ENCODE results near the gene COL3A1.

The COL3A1 gene

GRCh38 chr2:188974164-188974563, at the start of gene COL3A1:
Gene COL3A1, plus strand, starts transcription at chr2:188974373. Its CDS starts 117 bp downstream, at chr2:188974490.
- DNase-seq = no peak

GRCh38 chr2:188928643-188929042, 45.5 kb upstream of the COL3A1 start:
- no peak for DNase-seq

- DNase-seq = no peak
Observed at GRCh38 chr2:188931361-188931760, 42.8 kb upstream of the COL3A1 start.

- no peak for DNase-seq
Observed at GRCh38 chr2:188937228-188938220, 36.6 kb upstream of the COL3A1 start.

- no peak for DNase-seq
Observed at GRCh38 chr2:188940171-188940570, 34.0 kb upstream of the COL3A1 start.

GRCh38 chr2:188944442-188944841, 29.7 kb upstream of the COL3A1 start:
- DNase-seq = no peak

GRCh38 chr2:188949046-188949818, 24.9 kb upstream of the COL3A1 start:
- no peak for DNase-seq

GRCh38 chr2:188952901-188953300, 21.3 kb upstream of the COL3A1 start:
- no peak for DNase-seq

- no peak for DNase-seq
Observed at GRCh38 chr2:188956290-188956689, 17.9 kb upstream of the COL3A1 start.

- no peak for DNase-seq
Observed at GRCh38 chr2:188956961-188957360, 17.2 kb upstream of the COL3A1 start.

- DNase-seq = no peak
Observed at GRCh38 chr2:188957646-188958045, 16.5 kb upstream of the COL3A1 start.

- DNase-seq = no peak
Observed at GRCh38 chr2:188963741-188964140, 10.4 kb upstream of the COL3A1 start.

GRCh38 chr2:188964976-188965546, 9.1 kb upstream of the COL3A1 start:
- no peak for DNase-seq

GRCh38 chr2:188965563-188965962, 8.6 kb upstream of the COL3A1 start:
- no peak for DNase-seq

- no peak for DNase-seq
Observed at GRCh38 chr2:188966079-188966571, 8.0 kb upstream of the COL3A1 start.

- no peak for DNase-seq
Observed at GRCh38 chr2:188966728-188967440, 7.3 kb upstream of the COL3A1 start.

GRCh38 chr2:188969236-188969635, 4.9 kb upstream of the COL3A1 start:
- DNase-seq = no peak

GRCh38 chr2:188969651-188970050, 4.5 kb upstream of the COL3A1 start:
- DNase-seq = no peak

- no peak for DNase-seq
Observed at GRCh38 chr2:188970211-188970610, 4.0 kb upstream of the COL3A1 start.

GRCh38 chr2:188971432-188971861, 2.7 kb upstream of the COL3A1 start:
- DNase-seq = no peak

GRCh38 chr2:188973641-188974040, 532 bp upstream of the COL3A1 start:
- no peak for DNase-seq

GRCh38 chr2:188975497-188976102, 1.4 kb downstream of the COL3A1 start:
- no peak for DNase-seq

All from stimulated activated CD4-positive, alpha-beta T cell treated with anti-CD3 and anti-CD28 coated beads, Interleukin-15, amount 100 ng/mL, for 24 hours (primary cell).